GM10266 (cell line): ENCODE results near the gene TENT4B.
A peak's percentile ranks its signal among the peaks of the same experiment; 100 is the strongest.
"Not testable (repeated sequence)": the region's sequence is repeated elsewhere in the genome, so short reads cannot be mapped to it uniquely, and the experiment has no call there.

ENCODE experiments used
- DNase-seq: peaks from one replicate; pipeline ENCODE4 v3.0.0; 2012; ENCODE audit errors: extremely low spot score
- TF ChIP-seq, protein P1 (sequence below): IDR thresholded peaks from 2 replicates; pipeline ENCODE4 v1.5.1; 2012; ENCODE audit warnings: mild to moderate bottlenecking, low read depth; ENCODE audit not compliant: control insufficient read depth, insufficient read depth; ENCODE audit errors: missing control alignments

TENT4B gene

DNA sequence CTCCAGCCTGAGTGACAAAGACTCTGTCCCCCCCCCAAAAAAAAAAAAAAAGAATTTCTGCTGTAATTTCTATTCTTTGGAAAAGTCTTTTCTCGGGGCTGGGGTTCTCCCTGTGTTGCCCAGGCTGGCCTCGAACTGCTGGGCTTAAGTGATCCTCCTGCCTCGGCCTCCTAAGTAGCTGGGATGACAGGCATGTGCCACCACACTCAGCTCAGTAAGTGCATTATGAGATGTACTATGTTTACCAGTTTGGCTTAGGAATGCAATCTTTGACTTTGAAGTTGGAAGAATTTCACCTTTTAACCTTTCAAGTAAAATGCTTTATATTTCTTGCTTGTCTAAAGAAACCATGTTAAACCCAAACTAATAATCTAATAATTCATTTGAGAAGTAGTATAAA, 85.2 kb downstream of the TENT4B start:
- TF ChIP-seq, protein P1, sequence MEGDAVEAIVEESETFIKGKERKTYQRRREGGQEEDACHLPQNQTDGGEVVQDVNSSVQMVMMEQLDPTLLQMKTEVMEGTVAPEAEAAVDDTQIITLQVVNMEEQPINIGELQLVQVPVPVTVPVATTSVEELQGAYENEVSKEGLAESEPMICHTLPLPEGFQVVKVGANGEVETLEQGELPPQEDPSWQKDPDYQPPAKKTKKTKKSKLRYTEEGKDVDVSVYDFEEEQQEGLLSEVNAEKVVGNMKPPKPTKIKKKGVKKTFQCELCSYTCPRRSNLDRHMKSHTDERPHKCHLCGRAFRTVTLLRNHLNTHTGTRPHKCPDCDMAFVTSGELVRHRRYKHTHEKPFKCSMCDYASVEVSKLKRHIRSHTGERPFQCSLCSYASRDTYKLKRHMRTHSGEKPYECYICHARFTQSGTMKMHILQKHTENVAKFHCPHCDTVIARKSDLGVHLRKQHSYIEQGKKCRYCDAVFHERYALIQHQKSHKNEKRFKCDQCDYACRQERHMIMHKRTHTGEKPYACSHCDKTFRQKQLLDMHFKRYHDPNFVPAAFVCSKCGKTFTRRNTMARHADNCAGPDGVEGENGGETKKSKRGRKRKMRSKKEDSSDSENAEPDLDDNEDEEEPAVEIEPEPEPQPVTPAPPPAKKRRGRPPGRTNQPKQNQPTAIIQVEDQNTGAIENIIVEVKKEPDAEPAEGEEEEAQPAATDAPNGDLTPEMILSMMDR, result no peak
- no peak for DNase-seq

DNA sequence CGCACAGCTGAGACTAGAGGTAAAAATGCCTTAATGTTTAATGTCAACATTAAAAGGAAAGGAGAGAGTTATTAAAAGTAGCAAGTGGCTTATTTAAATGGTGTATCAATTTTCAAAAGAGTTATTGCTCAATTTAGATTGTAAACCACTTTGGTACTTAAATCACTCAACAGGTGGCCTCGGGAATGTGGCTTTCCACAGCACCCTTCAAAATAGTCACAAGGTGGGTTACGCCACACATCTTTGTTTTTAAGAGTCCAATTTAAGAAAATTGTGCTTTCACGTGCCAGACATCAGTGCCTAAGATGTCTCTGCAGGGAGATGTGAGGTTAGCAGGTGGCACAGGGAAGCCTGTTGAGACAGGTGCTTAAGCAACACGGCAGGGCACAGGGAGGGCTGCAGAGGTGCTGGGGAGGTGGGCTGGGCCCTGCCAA, 85.8 kb downstream of the TENT4B start:
- TF ChIP-seq, protein P1, result no peak
- no peak for DNase-seq

DNA sequence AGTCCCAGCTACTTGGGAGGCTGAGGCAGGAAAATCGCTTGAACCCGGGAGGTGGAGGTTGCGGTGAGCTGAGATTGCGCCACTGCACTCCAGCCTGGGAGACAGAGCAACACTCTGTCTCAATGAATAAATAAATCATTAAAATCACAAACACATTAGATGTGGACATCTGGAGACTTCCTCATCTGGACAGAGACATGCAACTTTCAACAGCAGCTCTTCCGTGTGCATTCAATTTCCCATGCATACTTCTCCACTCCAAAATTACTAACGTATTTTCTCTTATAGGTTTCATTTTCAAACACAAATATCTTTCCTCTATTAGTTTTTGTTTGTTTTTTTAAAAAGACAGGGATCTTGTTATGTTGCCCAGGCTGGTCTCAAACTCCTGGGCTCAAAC, 89.9 kb downstream of the TENT4B start:
- DNase-seq, result not testable (repeated sequence)

- DNase-seq, result no peak
- TF ChIP-seq, protein P1, result no peak
These were observed 91.0 kb downstream of the TENT4B start for GRCh38 chr16:50244140-50244503.

- DNase-seq, result no peak
- TF ChIP-seq, protein P1, result no peak
These were observed 91.7 kb downstream of the TENT4B start for GRCh38 chr16:50244504-50245416.

GRCh38 chr16:50245417-50246298, 92.6 kb downstream of the TENT4B start:
- peak; percentile 95 for DNase-seq
- TF ChIP-seq, protein P1, result peak; percentile 60

DNA sequence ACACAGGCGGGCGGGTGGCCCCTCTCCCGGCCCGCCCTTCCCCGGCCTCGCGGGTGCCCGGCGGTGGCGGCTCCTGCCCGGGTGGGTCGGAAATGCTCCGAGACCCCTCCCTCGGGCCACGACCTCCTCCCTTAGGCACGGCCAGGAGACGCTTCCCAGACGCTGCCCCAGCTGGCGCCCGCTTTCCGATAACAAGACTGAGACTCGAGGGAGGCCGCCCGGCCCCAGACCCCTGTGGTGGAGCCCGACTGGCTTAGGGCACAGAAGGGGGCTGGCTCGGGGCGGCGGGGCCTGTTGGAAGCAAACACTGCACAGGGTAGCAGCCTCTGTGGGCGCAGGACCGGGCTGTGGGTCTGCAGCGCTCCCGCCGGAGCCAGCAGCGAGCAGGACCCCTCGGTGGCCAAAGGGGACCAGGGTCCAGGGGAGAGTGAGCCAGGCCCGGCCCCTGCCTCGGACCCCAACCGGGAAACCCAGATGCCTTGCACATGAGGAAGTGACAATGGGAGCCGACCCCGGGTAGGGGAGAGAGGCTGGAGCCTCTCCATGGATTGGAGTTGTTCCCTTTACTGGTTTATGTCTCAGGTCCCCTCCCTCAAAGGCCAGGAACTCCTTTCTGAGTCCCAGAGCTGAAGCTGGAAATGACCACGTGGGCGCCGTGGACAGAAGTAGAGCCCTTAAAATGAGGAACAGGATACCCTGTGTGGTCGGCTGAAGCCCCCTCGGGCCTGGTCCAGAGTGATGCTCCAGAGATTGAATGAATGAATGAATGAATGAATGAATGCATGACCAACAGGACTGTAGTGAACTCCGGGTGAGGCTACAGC, 93.4 kb downstream of the TENT4B start:
- DNase-seq, result peak; percentile 49
- TF ChIP-seq, protein P1, result no peak
